H1 (cell line): ENCODE results near the gene LIAS.

Source experiments
- EP300 ChIP-seq, 2 experiments: IDR thresholded peaks; 1 replicate in 1 of 2; 2 replicates in 1 of 2; pipeline ENCODE4 v1.6.1; 2011 to 2012; ENCODE audit warnings: low read depth in 2 of 2, low read length in 2 of 2, mild to moderate bottlenecking in 2 of 2, borderline replicate concordance in 1 of 2, inconsistent platforms in 1 of 2, moderate library complexity in 1 of 2
- EZH2 ChIP-seq: fragments of 200-600 bp; sonication (generic); IDR thresholded peaks from 2 replicates; pipeline ENCODE4 v1.7.1; 2012; ENCODE audit warnings: low read depth, mild to moderate bottlenecking, moderate library complexity, low read length, inconsistent platforms; ENCODE audit not compliant: severe bottlenecking
- SAP30 ChIP-seq: fragments of 300-600 bp; sonication (generic); IDR thresholded peaks from 2 replicates; pipeline ENCODE4 v1.7.1; 2012; ENCODE audit warnings: low read length, moderate library complexity, mild to moderate bottlenecking, inconsistent platforms; ENCODE audit not compliant: insufficient read depth, insufficient replicate concordance
- SRF ChIP-seq: IDR thresholded peaks from 2 replicates; pipeline ENCODE4 v1.6.1; 2011; ENCODE audit warnings: mild to moderate bottlenecking, low read depth, low read length, moderate library complexity

GRCh38 chr4:39467464-39467863, 8.6 kb downstream of the LIAS start:
- TF ChIP-seq EP300 (IDR thresholded peaks at IDR 0.05; ENCODE audit: borderline replicate concordance in 1 of 2, low read depth in 2 of 2, low read length in 2 of 2): no peak
- no peak for TF ChIP-seq SAP30
- no peak for TF ChIP-seq SRF
- TF ChIP-seq EZH2: no peak
